ENCODE data around the gene BRI3.

DNA sequence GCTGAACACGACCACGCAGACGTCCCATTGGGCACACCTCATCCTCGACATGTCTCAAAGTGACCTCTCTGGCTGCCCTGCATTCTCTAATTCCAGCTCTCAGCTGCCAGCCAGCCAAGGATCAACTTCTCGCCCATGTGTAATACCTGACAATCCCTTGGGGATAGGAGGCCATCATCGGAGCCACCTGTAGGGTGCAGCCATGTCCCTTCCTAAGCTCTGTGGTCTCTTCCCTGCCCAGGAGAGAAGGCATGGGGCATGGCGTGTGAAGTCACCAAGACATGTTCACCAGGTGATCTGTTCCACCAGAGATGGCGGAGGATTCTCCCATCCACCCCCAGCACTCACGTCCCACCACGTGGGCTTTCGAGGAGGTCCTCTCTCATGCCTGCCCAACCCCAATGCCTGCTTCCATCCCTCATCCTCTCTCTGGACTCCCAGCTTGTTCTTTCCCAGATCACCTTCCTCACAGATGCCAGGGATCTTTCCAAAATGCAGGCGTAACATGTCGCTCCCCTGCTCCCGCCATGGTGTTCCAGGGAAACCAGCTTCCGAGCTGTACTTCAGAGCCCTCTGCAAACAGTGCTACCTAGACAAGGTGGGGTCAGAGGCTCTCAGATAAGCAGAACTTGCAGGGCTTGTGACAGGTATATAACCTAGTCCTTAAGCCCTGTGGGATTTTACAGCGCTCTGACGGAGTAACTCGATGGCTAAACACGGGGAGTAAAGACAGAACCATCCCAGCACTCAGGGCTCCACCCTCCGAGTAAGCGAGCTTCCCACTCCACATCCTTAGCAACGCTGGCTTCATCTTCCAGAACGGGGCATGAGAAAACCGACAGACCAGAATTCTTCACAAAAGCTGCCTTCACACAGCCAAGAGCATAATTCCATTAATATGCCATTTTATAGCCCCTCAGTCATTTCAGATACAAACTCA, 41.1 kb downstream of the BRI3 start:
- TF ChIP-seq POLR2A (IDR thresholded peaks at IDR 0.05): no peak
- TF ChIP-seq, protein P1, sequence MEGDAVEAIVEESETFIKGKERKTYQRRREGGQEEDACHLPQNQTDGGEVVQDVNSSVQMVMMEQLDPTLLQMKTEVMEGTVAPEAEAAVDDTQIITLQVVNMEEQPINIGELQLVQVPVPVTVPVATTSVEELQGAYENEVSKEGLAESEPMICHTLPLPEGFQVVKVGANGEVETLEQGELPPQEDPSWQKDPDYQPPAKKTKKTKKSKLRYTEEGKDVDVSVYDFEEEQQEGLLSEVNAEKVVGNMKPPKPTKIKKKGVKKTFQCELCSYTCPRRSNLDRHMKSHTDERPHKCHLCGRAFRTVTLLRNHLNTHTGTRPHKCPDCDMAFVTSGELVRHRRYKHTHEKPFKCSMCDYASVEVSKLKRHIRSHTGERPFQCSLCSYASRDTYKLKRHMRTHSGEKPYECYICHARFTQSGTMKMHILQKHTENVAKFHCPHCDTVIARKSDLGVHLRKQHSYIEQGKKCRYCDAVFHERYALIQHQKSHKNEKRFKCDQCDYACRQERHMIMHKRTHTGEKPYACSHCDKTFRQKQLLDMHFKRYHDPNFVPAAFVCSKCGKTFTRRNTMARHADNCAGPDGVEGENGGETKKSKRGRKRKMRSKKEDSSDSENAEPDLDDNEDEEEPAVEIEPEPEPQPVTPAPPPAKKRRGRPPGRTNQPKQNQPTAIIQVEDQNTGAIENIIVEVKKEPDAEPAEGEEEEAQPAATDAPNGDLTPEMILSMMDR (IDR thresholded peaks at IDR 0.05): no peak

All from prostate gland (tissue), 2 donors.